ENCODE measurements around the gene TUSC2.

Gene TUSC2

GRCh38 chr3:50279255-50280016 lies 48.6 kb downstream of the TUSC2 start:
- Histone ChIP-seq H3K4me3 (IDR thresholded peaks at IDR 0.05; ENCODE audit: insufficient read depth, low read depth, low read length) (no peak overlapping the region), H3K79me2 (ENCODE audit: insufficient read depth, low read depth) (no peaks in the 10 kb centered on the region), H2AFZ (ENCODE audit: low read depth) (no peak overlapping the region), H3K9ac (no peak overlapping the region), H3K4me1 (ENCODE audit: low read depth, poor library complexity, severe bottlenecking) (no peaks in the 10 kb centered on the region), H3K36me3 (ENCODE audit: insufficient read depth) (no peaks in the 10 kb centered on the region), H4K20me1 (ENCODE audit: insufficient read depth) (no peaks in the 10 kb centered on the region), H3K4me2 (no peak overlapping the region), H3K27me3 (ENCODE audit: insufficient read depth, low read depth) (peaks cover 1% of the 10 kb centered on the region; the same call in 1 of the 2 replicates), H3K27ac (no peak overlapping the region)
- no peak for TF ChIP-seq CTCF (conservative IDR thresholded peaks at IDR 0.05; ENCODE audit: low read depth, low read length)

- H4K20me1 ChIP-seq (ENCODE audit: insufficient read depth) = no peaks in the 10 kb centered on the region
- peaks cover 7% of the 10 kb centered on the region; the same call in 1 of the 2 replicates for H3K27me3 ChIP-seq (ENCODE audit: insufficient read depth, low read depth)
- no peak within 1 kb of the TSS for H3K4me3 ChIP-seq (IDR thresholded peaks at IDR 0.05; ENCODE audit: insufficient read depth, low read depth, low read length)
- no peak within 1 kb of the TSS for H3K27ac ChIP-seq
- no peaks in the 10 kb centered on the region for H3K79me2 ChIP-seq (ENCODE audit: insufficient read depth, low read depth)
- no peak within 1 kb of the TSS for H2AFZ ChIP-seq (ENCODE audit: low read depth)
- no peak within 1 kb of the TSS for H3K9ac ChIP-seq
- H3K4me1 ChIP-seq (ENCODE audit: low read depth, poor library complexity, severe bottlenecking) = no peaks in the 10 kb centered on the region
- H3K36me3 ChIP-seq (ENCODE audit: insufficient read depth) = no peaks in the 10 kb centered on the region
- H3K4me2 ChIP-seq = no peak within 1 kb of the TSS
- TF ChIP-seq CTCF (conservative IDR thresholded peaks at IDR 0.05; ENCODE audit: low read depth, low read length) = no peak
These were observed 49.2 kb downstream of the TUSC2 start, which contains the start of gene LSMEM2 for GRCh38 chr3:50278880-50279224. LSMEM2 (plus strand) TSS chr3:50279087; CDS start chr3:50279114, 27 bp downstream.

- no peaks in the 10 kb centered on the region for H3K4me1 ChIP-seq (ENCODE audit: low read depth, poor library complexity, severe bottlenecking)
- H4K20me1 ChIP-seq (ENCODE audit: insufficient read depth) = no peaks in the 10 kb centered on the region
- H3K79me2 ChIP-seq (ENCODE audit: insufficient read depth, low read depth) = no peaks in the 10 kb centered on the region
- no peak overlapping the region for H3K4me3 ChIP-seq (IDR thresholded peaks at IDR 0.05; ENCODE audit: insufficient read depth, low read depth, low read length)
- no peak overlapping the region for H3K9ac ChIP-seq
- peaks cover 9% of the 10 kb centered on the region; the same call in 1 of the 2 replicates for H3K27me3 ChIP-seq (ENCODE audit: insufficient read depth, low read depth)
- no peak overlapping the region for H2AFZ ChIP-seq (ENCODE audit: low read depth)
- H3K27ac ChIP-seq = no peak overlapping the region
- no peak overlapping the region for H3K4me2 ChIP-seq
- no peak for TF ChIP-seq CTCF (conservative IDR thresholded peaks at IDR 0.05; ENCODE audit: low read depth, low read length)
- no peaks in the 10 kb centered on the region for H3K36me3 ChIP-seq (ENCODE audit: insufficient read depth)
These were observed 49.7 kb downstream of the TUSC2 start for GRCh38 chr3:50278123-50278879.

GRCh38 chr3:50276762-50277101 lies 51.3 kb downstream of the TUSC2 start:
- no peaks in the 10 kb centered on the region for H3K4me1 ChIP-seq (ENCODE audit: low read depth, poor library complexity, severe bottlenecking)
- TF ChIP-seq CTCF (conservative IDR thresholded peaks at IDR 0.05; ENCODE audit: low read depth, low read length) = no peak
- H3K27me3 ChIP-seq (ENCODE audit: insufficient read depth, low read depth) = peaks cover 9% of the 10 kb centered on the region; the same call in 1 of the 2 replicates
- H3K4me2 ChIP-seq = no peak overlapping the region
- no peaks in the 10 kb centered on the region for H3K79me2 ChIP-seq (ENCODE audit: insufficient read depth, low read depth)
- H3K36me3 ChIP-seq (ENCODE audit: insufficient read depth) = no peaks in the 10 kb centered on the region
- no peak overlapping the region for H2AFZ ChIP-seq (ENCODE audit: low read depth)
- H3K27ac ChIP-seq = no peak overlapping the region
- H3K4me3 ChIP-seq (IDR thresholded peaks at IDR 0.05; ENCODE audit: insufficient read depth, low read depth, low read length) = no peak overlapping the region
- H4K20me1 ChIP-seq (ENCODE audit: insufficient read depth) = no peaks in the 10 kb centered on the region
- H3K9ac ChIP-seq = no peak overlapping the region
